Dedifferentiated amniotic fluid mesenchymal stem cell (primary cell): ENCODE data around the gene POLR2L.

Experiments
- DNase-seq: peaks from one replicate; pipeline ENCODE4 v3.0.0-alpha.2; 2016; ENCODE audit errors: extremely low spot score

The POLR2L gene

GRCh38 chr11:826836-827145 lies 15.5 kb downstream of the POLR2L start:
- DNase-seq, result no peak

- no peak for DNase-seq
Measured at GRCh38 chr11:826227-826621, 16.1 kb downstream of the POLR2L start.

DNA sequence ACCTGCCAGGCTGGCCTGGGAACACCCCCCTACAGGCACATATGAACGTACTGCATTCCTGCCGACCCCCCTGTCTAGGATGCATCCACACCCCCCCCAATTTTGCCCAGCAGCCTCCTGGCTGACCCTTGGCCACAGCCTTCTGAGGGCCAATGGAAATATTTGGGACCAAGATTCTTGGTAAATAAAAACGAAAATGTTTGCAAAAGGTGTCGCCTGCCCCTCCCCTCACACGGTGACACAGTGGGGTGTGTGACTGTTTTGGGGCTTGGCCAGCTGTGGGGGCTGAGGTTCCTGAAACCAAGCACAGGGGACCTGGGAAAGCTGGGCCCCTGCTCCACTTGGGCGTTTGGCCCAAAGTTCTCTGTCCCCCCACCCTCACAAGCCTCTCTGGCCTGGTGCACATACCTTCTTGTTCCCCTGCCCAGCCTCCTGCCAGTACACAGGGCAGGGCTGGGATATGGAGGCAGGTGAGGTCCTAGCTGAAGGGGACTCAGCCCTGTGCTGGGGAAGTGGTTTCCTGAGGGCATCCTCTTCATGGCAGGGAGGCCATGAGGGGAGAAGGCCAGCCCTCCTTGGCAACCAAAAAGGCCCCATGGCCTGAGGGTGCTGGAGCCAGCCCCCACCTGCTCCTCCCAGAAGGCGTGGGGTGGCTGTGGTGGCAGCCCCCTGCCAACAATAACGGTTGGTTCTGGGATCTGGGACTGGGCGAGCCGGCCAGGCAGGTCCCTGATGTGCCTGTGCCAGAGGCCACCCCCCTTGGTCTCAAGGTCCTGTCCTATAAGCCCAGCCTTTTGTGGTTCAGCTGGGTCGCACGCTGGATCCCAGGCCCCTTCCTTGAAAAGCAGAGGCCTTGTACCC lies 16.7 kb downstream of the POLR2L start:
- no peak for DNase-seq

GRCh38 chr11:824942-825341 lies 17.4 kb downstream of the POLR2L start:
- DNase-seq, result no peak

GRCh38 chr11:824292-824880 lies 17.9 kb downstream of the POLR2L start:
- DNase-seq, result no peak

DNA sequence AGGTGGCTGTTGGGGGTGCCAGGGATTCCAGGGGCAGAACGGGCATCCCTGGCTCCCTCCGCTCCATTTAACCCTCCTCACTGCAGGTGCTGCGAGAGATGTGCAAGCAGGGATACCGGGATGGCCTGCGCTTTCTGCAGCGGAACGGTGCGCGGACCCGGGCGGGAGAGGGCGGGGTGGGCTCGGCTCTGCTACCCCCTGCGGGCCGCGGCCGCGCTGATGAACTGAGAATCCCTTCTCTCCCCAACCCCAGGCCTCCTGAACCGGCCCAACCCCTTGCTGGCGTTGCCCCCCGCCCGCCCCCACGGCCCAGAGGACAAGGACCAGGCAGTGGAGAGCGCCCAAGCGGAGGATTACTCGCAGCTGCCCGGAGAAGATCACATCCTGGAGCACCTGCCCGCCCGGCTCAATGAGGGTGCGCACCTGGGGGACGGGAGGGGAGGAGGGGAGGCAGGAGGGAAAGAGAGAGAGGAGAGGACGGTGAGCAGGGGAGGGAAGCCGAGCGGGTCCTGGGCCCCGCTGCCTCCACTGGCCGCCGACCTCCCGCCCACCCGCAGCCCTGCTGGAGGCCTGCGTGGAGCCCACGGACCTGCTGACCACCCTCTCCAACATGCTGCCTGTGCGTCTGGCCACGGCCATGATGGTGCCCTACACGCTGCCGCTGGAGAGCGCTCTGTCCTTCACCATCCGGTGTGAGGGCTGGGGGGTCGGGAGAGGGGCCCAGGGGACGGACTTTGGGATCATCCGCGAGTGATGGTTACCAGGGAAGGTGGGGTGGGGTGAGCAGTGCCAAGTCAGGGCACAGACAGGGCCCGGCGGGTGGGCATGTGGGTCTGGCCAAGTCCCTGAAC lies 18.7 kb downstream of the POLR2L start:
- no peak for DNase-seq

DNA sequence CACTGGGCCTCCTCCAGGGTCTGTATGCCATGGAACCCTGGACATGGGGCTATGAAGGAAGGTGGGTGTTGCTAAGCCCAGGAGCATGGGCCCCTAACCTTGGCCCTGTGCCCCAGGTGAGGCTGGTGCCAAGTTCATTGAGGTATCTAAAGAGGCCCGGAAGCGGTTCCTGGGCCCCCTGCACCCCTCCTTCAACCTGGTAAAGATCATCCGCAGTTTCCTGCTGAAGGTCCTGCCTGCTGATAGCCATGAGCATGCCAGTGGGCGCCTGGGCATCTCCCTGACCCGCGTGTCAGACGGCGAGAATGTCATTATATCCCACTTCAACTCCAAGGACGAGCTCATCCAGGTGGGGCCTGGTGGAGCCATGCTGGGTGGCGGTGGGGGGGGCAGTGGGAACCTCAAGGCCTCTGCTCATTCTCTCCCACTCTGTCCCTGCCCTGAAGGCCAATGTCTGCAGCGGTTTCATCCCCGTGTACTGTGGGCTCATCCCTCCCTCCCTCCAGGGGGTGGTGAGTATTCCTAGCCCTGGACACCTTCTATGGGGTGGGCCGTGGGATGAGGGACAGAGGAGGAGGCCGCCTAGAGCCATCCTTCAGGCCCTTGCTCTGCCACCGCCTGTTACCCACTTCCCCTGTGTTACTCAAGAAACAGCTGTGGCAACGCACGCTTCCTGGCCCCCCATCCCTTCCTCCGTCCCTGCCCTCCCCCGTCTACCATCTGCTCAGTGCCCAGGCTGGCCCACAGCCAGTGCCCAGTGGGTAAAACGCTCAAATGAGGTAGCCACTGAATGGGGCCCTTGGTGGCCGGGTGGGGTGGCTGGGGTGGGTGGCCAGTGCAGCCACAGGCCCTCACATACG lies 20.6 kb downstream of the POLR2L start:
- DNase-seq, result no peak

DNA sequence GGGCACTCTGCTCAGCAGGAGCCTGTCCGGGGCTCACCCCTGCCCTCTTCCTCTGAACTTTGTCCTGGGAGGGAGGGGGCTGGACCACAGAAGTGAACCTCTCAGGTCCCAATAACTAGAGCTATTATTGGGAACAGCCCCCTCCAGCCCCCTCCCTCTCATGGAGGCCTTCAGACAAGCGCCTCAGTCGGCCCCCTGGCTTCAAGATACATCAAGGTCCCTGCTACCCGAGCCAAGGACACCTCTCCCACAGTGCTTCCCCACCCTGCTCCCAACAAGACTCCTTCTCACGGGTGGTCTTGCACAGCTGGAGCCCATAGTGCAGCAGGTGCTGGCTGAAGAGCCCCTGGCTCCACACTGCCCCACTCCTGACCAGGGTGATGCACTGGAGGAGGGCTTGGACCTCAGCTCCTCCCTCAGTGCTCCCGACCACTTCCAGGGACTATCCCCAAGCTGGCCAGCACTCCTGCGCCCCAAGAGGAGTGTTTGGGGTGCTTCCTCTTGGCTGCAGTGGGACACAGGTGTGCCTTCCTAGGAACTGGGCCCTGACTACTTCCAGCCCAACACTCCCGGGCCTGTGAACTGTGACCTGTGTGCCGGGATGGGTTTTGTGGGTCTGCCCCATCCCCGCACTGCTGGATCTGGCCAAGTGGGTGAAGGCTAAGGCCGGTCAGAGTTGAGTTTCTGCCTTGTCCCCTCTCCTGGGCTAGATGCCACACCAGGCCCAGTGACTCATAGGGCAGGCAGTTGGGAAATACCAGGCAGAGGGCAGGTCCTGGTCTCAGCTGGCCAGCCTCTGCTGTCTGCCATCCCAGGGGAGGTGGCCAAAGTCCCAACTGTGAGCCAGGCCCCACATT lies 21.4 kb downstream of the POLR2L start:
- peak; percentile 50 for DNase-seq

GRCh38 chr11:819943-820649 lies 22.2 kb downstream of the POLR2L start:
- peak; percentile 19 for DNase-seq

DNA sequence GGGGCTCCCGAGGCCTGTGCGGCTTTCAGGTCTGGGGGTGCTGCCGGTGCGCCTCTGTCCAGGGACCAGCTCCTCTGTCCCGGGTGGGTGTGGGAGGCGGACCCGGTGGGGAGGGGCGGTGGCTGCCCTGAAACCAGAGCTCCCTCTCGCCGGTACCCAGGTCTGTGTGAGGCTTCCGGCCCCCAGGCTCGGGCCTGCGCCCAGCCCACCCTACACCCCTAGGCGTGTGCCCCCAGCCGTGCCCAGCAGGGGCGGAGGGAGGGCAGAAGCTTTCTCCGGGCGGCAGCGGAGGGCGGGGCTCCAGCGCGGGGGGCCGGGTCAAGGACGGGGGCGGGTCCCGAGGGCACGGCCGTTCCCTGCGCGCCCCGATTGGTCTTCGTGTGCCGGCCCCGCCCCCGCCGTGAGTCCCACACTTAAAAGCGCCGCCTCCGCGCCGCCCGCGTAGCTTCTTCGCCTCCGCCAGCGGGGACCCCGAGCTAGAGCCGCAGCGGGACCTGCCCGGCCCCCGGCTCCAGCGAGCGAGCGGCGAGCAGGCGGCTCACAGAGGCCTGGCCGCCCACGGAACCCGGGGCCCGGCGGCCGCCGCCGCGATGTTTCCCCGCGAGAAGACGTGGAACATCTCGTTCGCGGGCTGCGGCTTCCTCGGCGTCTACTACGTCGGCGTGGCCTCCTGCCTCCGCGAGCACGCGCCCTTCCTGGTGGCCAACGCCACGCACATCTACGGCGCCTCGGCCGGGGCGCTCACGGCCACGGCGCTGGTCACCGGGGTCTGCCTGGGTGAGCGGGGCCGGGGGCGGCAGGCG lies 23.0 kb downstream of the POLR2L start:
- DNase-seq, result peak; percentile 75

GRCh38 chr11:818396-819128 lies 23.8 kb downstream of the POLR2L start, which contains the start of gene PNPLA2:
PNPLA2 (plus strand) TSS chr11:818914; CDS start chr11:819719, 805 bp downstream.
- no peak for DNase-seq

DNA sequence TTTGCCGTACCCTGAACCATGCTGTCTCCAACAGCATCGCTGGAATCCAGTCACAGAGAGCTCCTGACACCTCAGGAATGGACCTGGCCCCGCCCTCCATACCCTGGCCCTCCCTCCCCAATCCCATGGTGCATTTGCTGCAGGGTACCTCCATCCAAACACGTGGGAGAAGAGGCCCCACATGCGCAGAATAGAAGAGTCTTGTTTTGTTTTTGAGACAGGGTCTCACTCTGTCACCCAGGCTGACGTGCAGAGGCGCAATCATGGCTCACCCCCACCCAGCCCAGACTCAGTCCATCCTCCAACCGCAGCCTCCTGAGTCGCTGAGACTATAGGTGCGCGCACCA lies 25.9 kb downstream of the POLR2L start:
- no peak for DNase-seq

GRCh38 chr11:815675-816432 lies 26.5 kb downstream of the POLR2L start:
- no peak for DNase-seq

DNA sequence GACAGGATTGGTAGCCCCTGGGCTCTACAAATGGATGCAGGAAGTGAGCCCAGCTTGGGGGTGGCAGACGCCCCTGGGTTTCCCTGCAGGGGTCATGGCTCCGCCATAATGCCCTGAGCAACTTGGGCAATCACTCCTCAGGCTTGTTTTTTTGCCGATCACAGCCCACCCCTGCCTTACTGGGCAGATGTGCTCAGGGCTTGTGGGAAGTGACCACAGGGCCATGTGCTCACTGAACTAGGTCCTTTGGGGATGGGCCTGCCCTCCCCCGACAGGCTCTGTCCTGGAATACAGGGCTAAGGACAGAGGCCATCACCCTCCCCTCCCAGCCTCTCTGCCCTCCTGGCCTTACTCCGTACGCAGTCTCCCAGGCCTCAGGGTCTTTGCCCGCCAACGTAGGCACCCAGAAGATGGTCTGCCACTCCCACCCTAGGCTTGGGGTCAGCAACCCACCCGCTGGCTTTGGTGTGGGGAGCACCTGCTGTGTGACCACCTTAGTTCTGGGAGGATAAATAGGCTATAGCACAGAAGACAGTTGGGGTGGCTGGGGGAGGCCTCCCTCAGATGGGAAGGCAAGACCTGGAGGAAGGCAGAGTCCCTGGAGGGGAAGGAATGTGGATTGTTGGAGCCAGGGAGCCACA lies 28.8 kb downstream of the POLR2L start:
- no peak for DNase-seq

- no peak for DNase-seq
Measured at GRCh38 chr11:813072-813455, 29.3 kb downstream of the POLR2L start.

GRCh38 chr11:812390-812789 lies 29.9 kb downstream of the POLR2L start:
- DNase-seq, result no peak
